GM19099 (cell line): ENCODE measurements around the gene IDUA.

Source experiments
- POLR2A ChIP-seq: IDR thresholded peaks from 3 replicates; pipeline ENCODE4 v1.6.1; 2011; ENCODE audit warnings: low read depth; ENCODE audit not compliant: insufficient read length; ENCODE audit errors: extremely low read depth

Gene IDUA

GRCh38 chr4:1031956-1032795, 45.3 kb downstream of the IDUA start:
- no peak for TF ChIP-seq POLR2A

- TF ChIP-seq POLR2A = no peak
Observed at GRCh38 chr4:1032861-1033260, 46.0 kb downstream of the IDUA start.

GRCh38 chr4:1033840-1034551, 47.2 kb downstream of the IDUA start:
- TF ChIP-seq POLR2A = no peak

GRCh38 chr4:1035510-1035909, 48.7 kb downstream of the IDUA start:
- no peak for TF ChIP-seq POLR2A

GRCh38 chr4:1036095-1036494, 49.3 kb downstream of the IDUA start:
- TF ChIP-seq POLR2A = no peak

GRCh38 chr4:1036976-1037810, 50.3 kb downstream of the IDUA start:
- no peak for TF ChIP-seq POLR2A

GRCh38 chr4:1038948-1039492, 52.2 kb downstream of the IDUA start:
- no peak for TF ChIP-seq POLR2A

GRCh38 chr4:1039493-1040343, 52.9 kb downstream of the IDUA start:
- TF ChIP-seq POLR2A = no peak

- no peak for TF ChIP-seq POLR2A
Observed at GRCh38 chr4:1040344-1041146, 53.7 kb downstream of the IDUA start.

- no peak for TF ChIP-seq POLR2A
Observed at GRCh38 chr4:1041147-1041935, 54.5 kb downstream of the IDUA start.

- no peak for TF ChIP-seq POLR2A
Observed at GRCh38 chr4:1041936-1042330, 55.1 kb downstream of the IDUA start.

GRCh38 chr4:1042352-1043055, 55.7 kb downstream of the IDUA start:
- TF ChIP-seq POLR2A = no peak
